GM20000 (cell line): ENCODE measurements around the gene SEMA3C.

ENCODE experiments used
- DNase-seq: peaks from one replicate; pipeline ENCODE4 v3.0.0; 2012; ENCODE audit warnings: low spot score
- TF ChIP-seq, protein P1 (sequence below): IDR thresholded peaks from 2 replicates; pipeline ENCODE4 v1.5.1; 2012; ENCODE audit warnings: mild to moderate bottlenecking, control low read depth; ENCODE audit errors: extremely low read depth, missing control alignments

SEMA3C gene

DNA sequence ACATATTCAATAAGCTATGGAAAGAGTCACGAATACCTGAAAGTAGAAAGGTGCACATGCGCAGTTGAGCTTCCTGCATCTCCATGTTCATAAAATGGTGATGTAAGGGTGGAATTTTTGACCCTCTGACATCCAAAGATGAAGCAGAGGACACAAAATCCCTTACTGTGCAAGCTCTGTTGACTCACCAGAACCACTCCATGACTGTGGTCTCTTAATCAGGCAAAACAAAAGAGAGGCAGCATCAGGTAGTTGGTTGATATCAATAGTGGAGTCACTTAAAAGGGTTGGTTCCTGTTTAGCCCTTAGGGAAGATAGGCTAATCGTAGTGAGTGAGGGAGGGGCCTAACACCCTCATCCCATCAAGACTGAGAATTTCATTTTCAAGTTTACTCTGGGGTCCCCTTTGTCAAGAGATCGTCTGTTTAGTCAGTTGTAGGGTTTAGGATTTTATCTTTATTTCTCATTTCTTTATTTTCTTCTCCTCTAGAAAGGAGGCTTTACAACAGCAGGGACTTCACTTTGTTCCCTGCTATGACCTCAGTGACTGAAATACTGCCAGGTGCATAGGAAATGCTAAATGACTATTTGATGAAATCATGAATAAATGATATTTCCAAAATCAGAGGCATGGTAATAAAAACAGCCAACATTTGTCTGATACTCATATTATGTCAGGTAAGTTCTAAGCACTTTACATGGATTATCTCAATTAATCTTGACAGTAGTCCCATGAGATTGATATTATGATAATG, 182.3 kb downstream of the SEMA3C start:
- DNase-seq: no peak
- TF ChIP-seq, protein P1, sequence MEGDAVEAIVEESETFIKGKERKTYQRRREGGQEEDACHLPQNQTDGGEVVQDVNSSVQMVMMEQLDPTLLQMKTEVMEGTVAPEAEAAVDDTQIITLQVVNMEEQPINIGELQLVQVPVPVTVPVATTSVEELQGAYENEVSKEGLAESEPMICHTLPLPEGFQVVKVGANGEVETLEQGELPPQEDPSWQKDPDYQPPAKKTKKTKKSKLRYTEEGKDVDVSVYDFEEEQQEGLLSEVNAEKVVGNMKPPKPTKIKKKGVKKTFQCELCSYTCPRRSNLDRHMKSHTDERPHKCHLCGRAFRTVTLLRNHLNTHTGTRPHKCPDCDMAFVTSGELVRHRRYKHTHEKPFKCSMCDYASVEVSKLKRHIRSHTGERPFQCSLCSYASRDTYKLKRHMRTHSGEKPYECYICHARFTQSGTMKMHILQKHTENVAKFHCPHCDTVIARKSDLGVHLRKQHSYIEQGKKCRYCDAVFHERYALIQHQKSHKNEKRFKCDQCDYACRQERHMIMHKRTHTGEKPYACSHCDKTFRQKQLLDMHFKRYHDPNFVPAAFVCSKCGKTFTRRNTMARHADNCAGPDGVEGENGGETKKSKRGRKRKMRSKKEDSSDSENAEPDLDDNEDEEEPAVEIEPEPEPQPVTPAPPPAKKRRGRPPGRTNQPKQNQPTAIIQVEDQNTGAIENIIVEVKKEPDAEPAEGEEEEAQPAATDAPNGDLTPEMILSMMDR: no peak

DNA sequence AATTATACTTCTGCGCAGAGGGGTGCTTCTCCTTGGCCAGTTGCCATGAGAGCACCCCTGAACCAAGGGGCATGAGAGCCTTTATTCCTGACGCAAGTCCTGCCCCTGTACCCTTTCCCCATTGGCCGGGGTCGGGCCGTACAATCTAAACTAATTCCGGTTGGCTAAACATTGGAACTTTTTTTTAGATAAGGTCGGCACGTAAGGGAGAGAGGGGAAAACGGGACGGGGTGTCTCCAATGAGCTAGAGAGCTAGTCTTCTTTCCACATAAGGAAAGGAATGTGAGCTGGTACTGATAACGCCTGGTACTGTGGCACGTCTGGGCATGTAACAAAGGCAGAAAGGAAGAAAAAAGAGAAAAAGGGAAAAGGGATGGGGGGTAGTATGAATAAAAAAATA, 183.5 kb downstream of the SEMA3C start:
- TF ChIP-seq, protein P1: no peak
- no peak for DNase-seq

DNA sequence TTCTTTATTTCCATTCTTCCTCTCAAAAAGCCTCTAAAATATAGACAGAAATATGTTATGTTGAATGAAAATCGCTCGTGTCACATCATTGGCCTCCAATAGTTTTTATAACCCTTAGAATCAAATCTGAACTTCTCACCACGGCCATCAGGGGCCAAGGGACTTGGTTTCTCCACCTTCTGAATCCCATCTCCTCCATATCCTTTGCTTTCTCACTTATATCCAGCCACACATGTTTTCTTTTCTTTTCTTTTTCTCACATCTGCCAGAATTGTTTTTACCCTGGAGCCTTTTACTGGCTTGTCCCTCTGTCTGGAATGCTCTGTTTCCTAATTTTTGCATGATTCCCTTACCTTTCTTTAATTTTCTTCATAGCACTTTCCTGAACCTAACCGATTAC, 184.8 kb downstream of the SEMA3C start:
- TF ChIP-seq, protein P1: no peak
- DNase-seq: no peak

DNA sequence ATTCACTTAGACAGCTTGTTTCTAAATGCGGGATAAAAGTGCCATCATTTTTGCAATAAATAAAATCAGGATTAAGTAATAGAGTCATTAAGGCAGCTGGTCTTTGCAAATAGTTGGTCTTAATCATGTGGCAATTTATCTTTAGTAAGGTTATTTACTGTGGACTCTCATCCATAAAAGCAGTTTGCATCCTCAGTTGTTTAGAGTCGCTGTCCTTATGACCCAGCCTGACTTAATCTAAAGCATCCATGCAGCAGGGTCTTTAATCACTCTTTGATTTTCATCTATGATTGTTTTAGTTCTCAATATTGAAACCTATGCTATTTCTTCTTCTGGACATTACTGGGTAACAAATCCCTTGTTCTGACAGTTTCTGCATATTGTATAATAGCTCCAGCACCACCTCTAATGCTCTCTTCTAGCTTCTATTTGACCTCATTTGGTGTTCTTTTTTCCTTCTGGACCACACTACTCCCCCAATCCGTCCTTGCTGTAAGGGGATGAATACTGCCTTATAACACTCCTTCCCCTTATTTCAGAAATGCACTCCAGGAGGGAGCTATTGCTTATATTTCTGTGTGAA, 185.4 kb downstream of the SEMA3C start:
- DNase-seq: no peak
- TF ChIP-seq, protein P1: no peak

DNA sequence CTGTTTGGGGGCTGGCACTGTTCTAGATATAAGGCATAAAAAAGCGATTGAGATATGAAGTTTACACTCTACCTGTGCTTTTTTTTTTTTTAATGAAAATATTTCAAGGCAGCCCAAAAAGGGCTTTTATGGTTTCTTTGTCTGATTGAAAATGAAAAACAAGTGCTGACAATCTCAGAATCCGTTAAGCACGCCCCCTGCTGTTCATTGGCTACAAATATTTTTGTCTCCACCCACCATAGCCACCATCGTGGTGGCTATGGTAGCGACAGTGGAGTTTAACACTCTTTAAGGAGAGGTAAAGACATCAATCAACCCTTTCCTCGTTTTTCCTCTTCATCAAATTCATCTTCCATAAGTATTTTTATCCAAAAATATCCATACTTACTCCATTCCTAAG, 186.2 kb downstream of the SEMA3C start:
- no peak for DNase-seq
- TF ChIP-seq, protein P1: peak; percentile 19

DNA sequence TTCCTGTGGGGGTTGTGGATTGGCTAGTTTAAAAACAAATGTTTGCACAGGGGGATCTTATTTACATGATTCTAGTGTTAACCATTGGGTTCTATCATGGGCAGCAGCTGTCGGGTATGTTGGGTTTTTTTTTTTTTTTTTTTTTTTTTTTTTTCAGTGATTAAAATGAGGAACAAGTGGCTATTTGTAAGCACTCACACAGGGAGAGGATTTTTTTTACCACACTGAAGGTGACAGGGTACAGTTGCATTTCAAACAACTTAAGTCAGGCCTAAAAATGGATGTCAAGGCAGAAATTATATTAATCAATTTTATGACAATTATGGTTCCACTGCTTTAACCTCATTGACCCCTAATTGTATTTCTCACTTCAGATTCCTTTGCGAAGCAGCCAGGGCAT, 187.6 kb downstream of the SEMA3C start:
- TF ChIP-seq, protein P1: no peak
- DNase-seq: no peak

DNA sequence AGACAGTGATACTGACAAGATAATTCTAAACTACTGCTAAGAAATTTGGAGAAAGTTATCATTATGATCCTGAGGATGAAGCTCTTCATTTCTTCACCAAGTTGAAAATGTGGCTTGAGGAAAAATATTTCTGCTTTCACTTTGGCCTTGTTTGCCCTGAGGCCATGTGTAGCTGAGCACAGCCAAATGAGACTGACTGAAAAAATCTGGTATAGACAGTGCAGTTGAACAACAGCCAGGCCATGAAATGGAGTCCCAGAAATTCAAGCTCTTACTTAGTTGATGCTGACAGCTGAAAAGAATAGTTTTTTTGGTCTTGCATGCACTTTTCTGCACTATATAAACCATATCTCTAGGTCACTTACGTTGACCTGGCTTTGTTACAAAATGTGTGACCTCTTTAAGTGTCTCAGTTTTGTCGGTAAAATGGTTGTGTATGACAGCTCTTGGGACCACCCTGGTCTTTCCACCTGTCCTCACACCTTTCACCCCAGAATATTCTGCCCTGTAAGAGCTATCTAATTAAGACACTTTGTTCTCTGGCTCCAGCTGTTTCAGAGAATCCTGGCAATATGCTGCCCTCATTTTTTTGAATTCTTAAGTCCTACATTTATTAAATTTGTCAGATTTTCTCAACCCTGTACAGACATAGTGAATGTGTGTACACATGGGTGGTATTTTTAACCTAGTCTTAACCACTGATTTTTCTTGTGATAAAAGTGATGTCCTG, 189.1 kb downstream of the SEMA3C start:
- DNase-seq: no peak
- TF ChIP-seq, protein P1: no peak
